HepG2 (cell line): ENCODE results near the gene TPP2. TPM values are rescaled to one million over a fixed set of nuclear protein-coding genes. Genes with fewer than 3 reads are reported as not detected.

ENCODE experiments used
- ATAC-seq: fragments of 200-7000 bp; cut with Tn5 transposase; 3 replicates; pipeline ENCODE4 v1.9.1; 2020; ENCODE audit warnings: mild to moderate bottlenecking, moderate library complexity
- BruUV-seq: library from RNA; stranded (reverse); fragments of 400-500 nt; replicated peaks from 2 replicates; lab custom pipeline; 2021; lab: Mats Ljungman, UMichigan
- CTCF ChIA-PET: fragments of 300-600 bp; formaldehyde crosslinking; extraction: SDS; loops from one replicate; lab custom pipeline; 2021; ENCODE audit warnings: low total read pairs, inconsistent platforms, low intra/inter-chr PET ratio; lab: Yijun Ruan, JAX
- POLR2A ChIA-PET: fragments of 350-600 bp; sonication (Branson Sonifier 250); formaldehyde crosslinking; loops from one replicate; lab custom pipeline; 2020; ENCODE audit warnings: antibody characterized with exemption, inconsistent platforms; lab: Yijun Ruan, JAX
- DNase-seq: peaks from one replicate; pipeline ENCODE4 v3.0.0-alpha.2; 2015; ENCODE audit warnings: low spot score
- FAIRE-seq: peaks from 3 replicates; lab custom pipeline; 2011; peaks lifted over from hg19 to GRCh38; lab: Jason Lieb, UNC
- H2AFZ ChIP-seq: one replicate; pipeline ENCODE4 v1.6.1; 2011; ENCODE audit warnings: low read length, inconsistent platforms
- H3K27ac ChIP-seq: fragments of 300-600 bp; 3 replicates; pipeline ENCODE4 v1.8.0; 2011; ENCODE audit warnings: mixed run types, mild to moderate bottlenecking, mixed read lengths, low read length, inconsistent platforms; ENCODE audit not compliant: insufficient read depth; ENCODE audit errors: extremely low read length
- H3K27me3 ChIP-seq, 2 experiments: fragments of 200-600 bp in 1 of 2; 2 replicates in 1 of 2; 3 replicates in 1 of 2; pipeline versions ENCODE4 v1.6.0 to v1.8.0; 2011; ENCODE audit warnings: low read length in 2 of 2, mild to moderate bottlenecking in 2 of 2, moderate library complexity in 2 of 2, inconsistent platforms in 1 of 2; ENCODE audit not compliant: insufficient read depth in 2 of 2, control insufficient read depth in 1 of 2
- H3K36me3 ChIP-seq, 2 experiments: fragments of 200-600 bp in 1 of 2; replicated peaks in 1 of 2; 2 replicates in 1 of 2; 3 replicates in 1 of 2; pipeline versions ENCODE4 v1.5.1 to v1.8.0; 2011; ENCODE audit warnings: low read length in 2 of 2, inconsistent platforms in 1 of 2; ENCODE audit not compliant: insufficient read depth in 2 of 2, control insufficient read depth in 1 of 2
- H3K4me1 ChIP-seq: 2 replicates; pipeline ENCODE4 v1.5.1; 2012; ENCODE audit warnings: low read length, inconsistent platforms; ENCODE audit not compliant: insufficient read depth
- H3K4me2 ChIP-seq: 2 replicates; pipeline ENCODE4 v1.6.0; 2011; ENCODE audit warnings: low read depth, low read length, inconsistent platforms
- H3K4me3 ChIP-seq, 3 experiments: fragments of 200-600 bp in 1 of 3; sonication (generic), shearing (Covaris generic) in 1 of 3; replicated peaks in 1 of 3; 2 replicates each; pipeline ENCODE4 v1.5.1; 2011 to 2016; ENCODE audit warnings: low read length in 3 of 3, inconsistent platforms in 2 of 3, low read depth in 2 of 3, mild to moderate bottlenecking in 2 of 3, control low read depth in 1 of 3, mixed read lengths in 1 of 3; ENCODE audit not compliant: insufficient read depth in 1 of 3
- H3K79me2 ChIP-seq: one replicate; pipeline ENCODE4 v1.6.1; 2011; ENCODE audit warnings: low read length, inconsistent platforms; ENCODE audit not compliant: insufficient read depth
- H3K9ac ChIP-seq: 2 replicates; pipeline ENCODE4 v1.6.0; 2011; ENCODE audit warnings: mild to moderate bottlenecking, low read depth, low read length, inconsistent platforms; ENCODE audit not compliant: insufficient read depth
- H3K9me3 ChIP-seq: 2 replicates; pipeline ENCODE4 v1.5.1; 2012; ENCODE audit warnings: mild to moderate bottlenecking, low read length
- H4K20me1 ChIP-seq: 2 replicates; pipeline ENCODE4 v1.6.0; 2011; ENCODE audit warnings: inconsistent platforms, mild to moderate bottlenecking, low read length, moderate library complexity; ENCODE audit not compliant: insufficient read depth
- ARID4A ChIP-seq: sonication (generic); formaldehyde crosslinking; IDR thresholded peaks from 2 replicates; pipeline ENCODE4 v1.5.0; 2020; ENCODE audit warnings: mild to moderate bottlenecking, missing genetic modification reagents, borderline replicate concordance
- DNMT3B ChIP-seq: conservative IDR thresholded peaks from 2 replicates; pipeline ENCODE4 v1.6.1; 2016; ENCODE audit warnings: missing biosample characterization, control low read depth
- FOXK1 ChIP-seq: sonication (generic); formaldehyde crosslinking; IDR thresholded peaks from 2 replicates; pipeline ENCODE4 v1.4.0; 2020; ENCODE audit warnings: low read depth, missing genetic modification reagents, borderline replicate concordance
- KAT8 ChIP-seq: IDR thresholded peaks from 2 replicates; pipeline ENCODE4 v1.6.1; 2016; ENCODE audit warnings: missing genetic modification reagents, missing compliant biosample characterization
- KDM3A ChIP-seq: IDR thresholded peaks from 2 replicates; pipeline ENCODE4 v1.6.1; 2018; ENCODE audit warnings: low read depth, missing compliant biosample characterization
- KLF9 ChIP-seq: IDR thresholded peaks from 2 replicates; pipeline ENCODE4 v1.6.1; 2016; ENCODE audit warnings: low read depth
- MAZ ChIP-seq, 2 experiments: sonication (generic) in 1 of 2; formaldehyde crosslinking in 1 of 2; IDR thresholded peaks; 2 replicates each; pipeline versions ENCODE4 v1.5.0 to v1.6.1; 2012 to 2020; ENCODE audit warnings: low read depth in 2 of 2, mild to moderate bottlenecking in 2 of 2, borderline replicate concordance in 1 of 2, improper control_type of control experiment in 1 of 2, low read length in 1 of 2, missing genetic modification reagents in 1 of 2, moderate library complexity in 1 of 2
- THRA ChIP-seq: sonication (generic); formaldehyde crosslinking; IDR thresholded peaks from 2 replicates; pipeline ENCODE4 v1.4.0; 2020; ENCODE audit warnings: missing genetic modification reagents, borderline replicate concordance
- ZBTB14 ChIP-seq: sonication (generic); formaldehyde crosslinking; IDR thresholded peaks from 2 replicates; pipeline ENCODE4 v1.4.0; 2020; ENCODE audit warnings: missing genetic modification reagents
- ZBTB46 ChIP-seq: sonication (generic); formaldehyde crosslinking; IDR thresholded peaks from 2 replicates; pipeline ENCODE4 v1.4.0; 2020; ENCODE audit warnings: mild to moderate bottlenecking, missing genetic modification reagents, borderline replicate concordance
- ZFP36L1 ChIP-seq: sonication (generic); formaldehyde crosslinking; IDR thresholded peaks from 2 replicates; pipeline ENCODE4 v1.8.0; 2022; ENCODE audit warnings: mild to moderate bottlenecking, missing genetic modification reagents, moderate library complexity
- ZNF7 ChIP-seq: IDR thresholded peaks from 2 replicates; pipeline ENCODE4 v1.6.1; 2016; ENCODE audit warnings: missing biosample characterization, missing genetic modification reagents
- ZNF816 ChIP-seq: sonication (generic); formaldehyde crosslinking; IDR thresholded peaks from 2 replicates; pipeline ENCODE4 v1.8.0; 2022; ENCODE audit warnings: missing genetic modification reagents, mild to moderate bottlenecking, borderline replicate concordance
- WGBS: methylation state at CpG from one replicate; pipeline ENCODE4 v1.1.6; 2017; ENCODE audit warnings: low lambda C conversion rate; 5-methylcytosine and 5-hydroxymethylcytosine counted together
- in situ Hi-C: cut with HindIII; loops from 2 replicates; pipeline ENCODE4 v1.10.0; 2017; ENCODE audit warnings: low pct_unique_long_range_greater_than_20kb; ENCODE audit not compliant: extremely low pct_ligation_motif_present
- intact Hi-C: fragments of 100-400 bp; cut with micrococcal nuclease; formaldehyde crosslinking; loops from one replicate; pipeline ENCODE4 v1.10.0; 2022; ENCODE audit not compliant: unreplicated experiment
- polyA plus RNA-seq, 8 experiments: library from polyadenylated mRNA; depleted of rRNA in 3 of 8; stranded (reverse) in 7 of 8; unstranded in 1 of 8; fragments of >200 nt; fragmentation: Illumina TruSeq in 4 of 8; extraction: Trizol in 4 of 8; gene quantifications; 2 replicates each; pipeline versions ENCODE4 v1.2.1 to v1.2.3, GENCODE V29; 2011 to 2016; ENCODE audit warnings: low read depth in 4 of 8, missing spikeins in 1 of 8, mixed read lengths in 1 of 8; ENCODE audit not compliant: insufficient read depth in 1 of 8
- total RNA-seq, 5 experiments: library from RNA; depleted of rRNA; stranded (reverse); fragments of >200 nt; fragmentation: Illumina TruSeq; extraction: Trizol; gene quantifications; 2 replicates each; pipeline ENCODE4 v1.2.3, GENCODE V29; 2016; ENCODE audit warnings: low read depth in 1 of 5

Gene TPP2
- total and polyA plus RNA-seq, 2 of the 13 experiments (the other 11 are each of a cell fraction or from before 2014, with no cell fraction given) = 16.4 to 52.1 TPM

- no peak for TF ChIP-seq ZBTB46 (CRISPR knock-in tag)
These were observed 107.7 kb downstream of the TPP2 start (continued) for GRCh38 chr13:102704238-102705058.

GRCh38 chr13:102707467-102707866 is 110.7 kb downstream of the TPP2 start:
- POLR2A ChIA-PET = no interaction called here
- WGBS = 0% methylated on average over 4 of the region's 4 CpGs
- ATAC-seq = no peak
- intact Hi-C loops (no loop called here), in situ Hi-C loops (no loop called here)
- Histone ChIP-seq H3K4me2 (no peak overlapping the region), H3K27me3 (peaks cover 0 to 5% of the 10 kb centered on the region in 2 experiments; a peak in 2 of 5 replicates), H3K4me3 (no peak overlapping the region), H3K9me3 (no peaks in the 10 kb centered on the region), H4K20me1 (no peaks in the 10 kb centered on the region), H3K79me2 (no peaks in the 10 kb centered on the region), H3K9ac (no peak overlapping the region), H3K36me3 (no peaks in the 10 kb centered on the region), H3K4me1 (no peaks in the 10 kb centered on the region), H2AFZ (no peak overlapping the region), H3K27ac (no peak overlapping the region)
- FAIRE-seq = no peak
- DNase-seq = no peak
- BruUV-seq = no TSS peak
- CTCF ChIA-PET = no interaction called here
- TF ChIP-seq FOXK1 (no peak), THRA (CRISPR knock-in tag) (no peak), MAZ (IDR thresholded peaks at IDR 0.05; ENCODE audit: borderline replicate concordance, low read depth, low read length) (no peak), MAZ (CRISPR knock-in tag; IDR thresholded peaks at IDR 0.05; ENCODE audit: low read depth) (no peak), DNMT3B (CRISPR knock-in tag) (no peak), ZBTB14 (CRISPR knock-in tag) (no peak), ZFP36L1 (CRISPR knock-in tag) (no peak), ZNF816 (CRISPR knock-in tag) (no peak), ARID4A (CRISPR knock-in tag) (no peak), KDM3A (CRISPR knock-in tag) (no peak), KLF9 (CRISPR knock-in tag) (no peak), ZNF7 (no peak), KAT8 (CRISPR knock-in tag) (no peak)
